ENCODE data around the gene COL18A1. TPM values are rescaled to one million over a fixed set of nuclear protein-coding genes. Genes with fewer than 3 reads are reported as not detected.

COL18A1 gene
- total and polyA plus RNA-seq, 9 of the 15 experiments (the other 6 are each of a cell fraction or from before 2014, with no cell fraction given), result 0.14 to 16.4 (median 2.0) TPM

- no peak; the same call in 1 of the 2 replicates for TF ChIP-seq HMGXB4 (CRISPR knock-in tag; IDR thresholded peaks at IDR 0.05)
- TF ChIP-seq ZNF830 (CRISPR knock-in tag; IDR thresholded peaks at IDR 0.05), result no peak
- no peak for TF ChIP-seq ETV6 (IDR thresholded peaks at IDR 0.05; ENCODE audit: borderline replicate concordance in 1 of 2, low read depth in 2 of 2, low read length in 1 of 2)
- TF ChIP-seq ETV6 (CRISPR knock-in tag; IDR thresholded peaks at IDR 0.05; ENCODE audit: borderline replicate concordance), result peak; percentile 69; the same call in 1 of the 2 replicates
- no peak for TF ChIP-seq TAL1 (IDR thresholded peaks at IDR 0.05)
- TF ChIP-seq VEZF1 (CRISPR knock-in tag; IDR thresholded peaks at IDR 0.05), result peak; percentile 53
- no peak for TF ChIP-seq TFAM (CRISPR knock-in tag; conservative IDR thresholded peaks at IDR 0.05)
- TF ChIP-seq CC2D1A (IDR thresholded peaks at IDR 0.05), result peak; percentile 69; the same call in 1 of the 2 replicates
- no peak for TF ChIP-seq SMAD3 (CRISPR knock-in tag; conservative IDR thresholded peaks at IDR 0.05)
- TF ChIP-seq CHD2 (IDR thresholded peaks at IDR 0.05; ENCODE audit: low read depth, low read length), result peak; percentile 42; the same call in 1 of the 2 replicates
- no peak for TF ChIP-seq ZNF76 (CRISPR knock-in tag; IDR thresholded peaks at IDR 0.05; ENCODE audit: borderline replicate concordance)
- peak; percentile 65; the same call in 1 of the 2 replicates for TF ChIP-seq FOXP4 (CRISPR knock-in tag; IDR thresholded peaks at IDR 0.05; ENCODE audit: borderline replicate concordance)
- no peak for TF ChIP-seq DEAF1 (CRISPR knock-in tag; IDR thresholded peaks at IDR 0.05)
These were observed 150.8 kb downstream of the COL18A1 start (continued) for GRCh38 chr21:45555557-45556301.
